ENCODE results near the gene RNU7-1. TPM values are rescaled to one million over a fixed set of nuclear protein-coding genes. Genes with fewer than 3 reads are reported as not detected.
"Not testable (repeated sequence)": the region's sequence is repeated elsewhere in the genome, so short reads cannot be mapped to it uniquely, and the experiment has no call there.

Gene RNU7-1
- not detected for polyA plus RNA-seq (2013, experiment 1 of 2; ENCODE audit: insufficient read length)
- polyA plus RNA-seq (2013, experiment 2 of 2; ENCODE audit: insufficient read length), result not detected

- DNase-seq, result peak; percentile 96
Measured at GRCh38 chr12:6943722-6944380, at the start of gene RNU7-1, which contains the start of gene C12orf57. RNU7-1 (plus strand) TSS chr12:6943816. C12orf57 (plus strand) TSS chr12:6944022; CDS start chr12:6944122, 100 bp downstream.

- DNase-seq, result no peak
Measured at GRCh38 chr12:6894321-6894720, 49.3 kb upstream of the RNU7-1 start.

GRCh38 chr12:6896846-6897435 lies 46.7 kb upstream of the RNU7-1 start:
- DNase-seq, result no peak

GRCh38 chr12:6899427-6899826 lies 44.2 kb upstream of the RNU7-1 start:
- no peak for DNase-seq

GRCh38 chr12:6899837-6900519 lies 43.6 kb upstream of the RNU7-1 start:
- DNase-seq, result no peak

GRCh38 chr12:6902448-6902847 lies 41.2 kb upstream of the RNU7-1 start:
- DNase-seq, result no peak

GRCh38 chr12:6903722-6904121 lies 39.9 kb upstream of the RNU7-1 start:
- no peak for DNase-seq

- peak; percentile 95 for DNase-seq
Measured at GRCh38 chr12:6904280-6905276, 39.0 kb upstream of the RNU7-1 start, which contains the start of gene LRRC23. LRRC23 (plus strand) TSS chr12:6904822; CDS start chr12:6905634, 812 bp downstream.

GRCh38 chr12:6905414-6906040 lies 38.1 kb upstream of the RNU7-1 start:
- DNase-seq, result no peak

- DNase-seq, result not testable (repeated sequence)
Measured at GRCh38 chr12:6908141-6908540, 35.5 kb upstream of the RNU7-1 start.

GRCh38 chr12:6909421-6910145 lies 34.0 kb upstream of the RNU7-1 start:
- no peak for DNase-seq

- DNase-seq, result no peak
Measured at GRCh38 chr12:6912164-6912935, 31.3 kb upstream of the RNU7-1 start.

GRCh38 chr12:6914246-6914946 lies 29.2 kb upstream of the RNU7-1 start, which contains the start of gene ENO2:
ENO2 (plus strand) TSS chr12:6914580; CDS start chr12:6915833, 1,253 bp downstream.
- peak; percentile 73 for DNase-seq

GRCh38 chr12:6914947-6915788 lies 28.4 kb upstream of the RNU7-1 start:
- no peak for DNase-seq

GRCh38 chr12:6915789-6916285 lies 27.8 kb upstream of the RNU7-1 start:
- DNase-seq, result no peak

- DNase-seq, result no peak
Measured at GRCh38 chr12:6916426-6917200, 27.0 kb upstream of the RNU7-1 start.

GRCh38 chr12:6917491-6918231 lies 26.0 kb upstream of the RNU7-1 start:
- DNase-seq, result peak; percentile 57

Data from fibroblast of skin of abdomen (primary cell).